ENCODE results near the gene CFAP251. TPM values are rescaled to one million over a fixed set of nuclear protein-coding genes. Genes with fewer than 3 reads are reported as not detected.

CFAP251 gene
- total RNA-seq, 1 donor from 2014 or later: 2.0 TPM

GRCh38 chr12:121932914-121933521 is 14.6 kb downstream of the CFAP251 start:
- no peaks in the 10 kb centered on the region for H3K27me3 Mint-ChIP-seq (ENCODE audit: low read depth)
- DNase-seq (ENCODE audit: low read depth, low spot score): no peak
- H3K4me1 Mint-ChIP-seq: peaks cover 11% of the 10 kb centered on the region
- no peak overlapping the region for H3K4me3 Mint-ChIP-seq
- TF ChIP-seq CTCF (conservative IDR thresholded peaks at IDR 0.05): no peak
- no peaks in the 10 kb centered on the region for H3K9me3 Mint-ChIP-seq
- H3K36me3 Mint-ChIP-seq (ENCODE audit: low read depth): peaks cover 17% of the 10 kb centered on the region
- H3K27ac Mint-ChIP-seq (ENCODE audit: unreplicated experiment): peak overlapping the region; percentile 23

- Mint-ChIP-seq H3K36me3 (ENCODE audit: low read depth) (peaks cover 17% of the 10 kb centered on the region), H3K27ac (ENCODE audit: unreplicated experiment) (peak overlapping the region; percentile 72), H3K27me3 (ENCODE audit: low read depth) (no peaks in the 10 kb centered on the region), H3K4me3 (no peak overlapping the region), H3K9me3 (no peaks in the 10 kb centered on the region), H3K4me1 (peaks cover 11% of the 10 kb centered on the region)
- TF ChIP-seq CTCF (conservative IDR thresholded peaks at IDR 0.05): no peak
- no peak for DNase-seq (ENCODE audit: low read depth, low spot score)
These were observed 15.3 kb downstream of the CFAP251 start for GRCh38 chr12:121933522-121934308.

GRCh38 chr12:121934309-121934664 is 15.9 kb downstream of the CFAP251 start:
- no peak for TF ChIP-seq CTCF (conservative IDR thresholded peaks at IDR 0.05)
- H3K4me1 Mint-ChIP-seq: peaks cover 11% of the 10 kb centered on the region
- H3K4me3 Mint-ChIP-seq: no peak overlapping the region
- H3K27me3 Mint-ChIP-seq (ENCODE audit: low read depth): no peaks in the 10 kb centered on the region
- no peaks in the 10 kb centered on the region for H3K9me3 Mint-ChIP-seq
- H3K36me3 Mint-ChIP-seq (ENCODE audit: low read depth): peaks cover 17% of the 10 kb centered on the region
- no peak overlapping the region for H3K27ac Mint-ChIP-seq (ENCODE audit: unreplicated experiment)
- DNase-seq (ENCODE audit: low read depth, low spot score): no peak

GRCh38 chr12:121937654-121938053 is 19.3 kb downstream of the CFAP251 start:
- no peak for DNase-seq (ENCODE audit: low read depth, low spot score)
- H3K27me3 Mint-ChIP-seq (ENCODE audit: low read depth): no peaks in the 10 kb centered on the region
- no peak overlapping the region for H3K27ac Mint-ChIP-seq (ENCODE audit: unreplicated experiment)
- no peaks in the 10 kb centered on the region for H3K9me3 Mint-ChIP-seq
- peaks cover 11% of the 10 kb centered on the region for H3K36me3 Mint-ChIP-seq (ENCODE audit: low read depth)
- no peak for TF ChIP-seq CTCF (conservative IDR thresholded peaks at IDR 0.05)
- peaks cover 11% of the 10 kb centered on the region for H3K4me1 Mint-ChIP-seq
- H3K4me3 Mint-ChIP-seq: no peak overlapping the region

- no peak for TF ChIP-seq CTCF (conservative IDR thresholded peaks at IDR 0.05)
- Mint-ChIP-seq H3K27me3 (ENCODE audit: low read depth) (no peaks in the 10 kb centered on the region), H3K4me3 (no peak overlapping the region), H3K27ac (ENCODE audit: unreplicated experiment) (no peak overlapping the region), H3K4me1 (no peaks in the 10 kb centered on the region), H3K9me3 (no peaks in the 10 kb centered on the region), H3K36me3 (ENCODE audit: low read depth) (peaks cover 7% of the 10 kb centered on the region)
- DNase-seq (ENCODE audit: low read depth, low spot score): no peak
These were observed 20.8 kb downstream of the CFAP251 start for GRCh38 chr12:121939186-121939585.

Measured in neural crest cell (in vitro differentiated cells).